HG02884 (cell line): ENCODE measurements around the gene WDR6.
"Not testable (repeated sequence)": the region's sequence is repeated elsewhere in the genome, so short reads cannot be mapped to it uniquely, and the experiment has no call there.

ENCODE experiments used
- ATAC-seq: cut with Tn5 transposase; IDR thresholded peaks from one replicate; pipeline ENCODE4 v1.9.1; 2021; ENCODE audit warnings: mild to moderate bottlenecking, moderate library complexity; ENCODE audit not compliant: unreplicated experiment

WDR6 gene

DNA sequence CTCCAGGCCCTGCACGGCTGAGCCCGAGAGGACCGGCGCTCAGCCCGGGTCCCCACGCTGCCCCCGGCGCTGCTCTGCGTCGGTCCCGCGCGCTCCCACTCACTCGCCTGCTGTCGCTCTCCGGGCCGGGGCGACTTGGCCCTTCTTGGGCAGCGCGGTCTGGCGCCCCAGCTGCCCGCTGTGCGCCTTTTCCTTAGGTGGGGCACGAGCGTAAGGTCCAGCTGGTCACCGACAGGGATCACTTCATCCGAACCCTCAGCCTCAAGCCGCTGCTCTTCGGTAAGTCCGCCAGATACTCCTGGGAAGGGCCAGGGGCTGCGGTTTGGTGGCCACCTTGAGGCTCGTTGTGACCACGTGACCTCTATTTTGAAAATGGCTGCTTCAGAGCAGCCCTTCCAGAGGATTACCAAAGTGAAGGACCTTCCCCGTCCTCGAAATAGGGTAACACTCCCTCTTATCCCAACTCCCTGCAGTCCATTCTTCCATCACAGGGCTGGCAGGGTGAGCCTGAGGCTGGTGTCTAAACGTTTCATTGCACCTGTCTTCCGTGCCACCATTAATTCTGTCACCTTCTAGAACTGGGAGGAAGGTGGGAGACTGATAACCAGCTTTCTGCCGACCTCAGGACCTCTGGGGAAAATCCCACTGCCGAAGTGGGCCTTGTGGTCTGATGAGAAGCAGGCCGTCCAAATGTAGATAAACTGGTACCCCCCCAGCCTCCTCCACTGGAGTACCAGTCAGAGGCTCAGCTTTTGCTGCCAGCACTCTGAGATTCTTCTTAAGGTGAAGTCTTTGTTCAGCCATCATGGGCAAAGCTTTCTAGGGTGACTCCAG, 16.3 kb upstream of the WDR6 start:
- no peak for ATAC-seq

DNA sequence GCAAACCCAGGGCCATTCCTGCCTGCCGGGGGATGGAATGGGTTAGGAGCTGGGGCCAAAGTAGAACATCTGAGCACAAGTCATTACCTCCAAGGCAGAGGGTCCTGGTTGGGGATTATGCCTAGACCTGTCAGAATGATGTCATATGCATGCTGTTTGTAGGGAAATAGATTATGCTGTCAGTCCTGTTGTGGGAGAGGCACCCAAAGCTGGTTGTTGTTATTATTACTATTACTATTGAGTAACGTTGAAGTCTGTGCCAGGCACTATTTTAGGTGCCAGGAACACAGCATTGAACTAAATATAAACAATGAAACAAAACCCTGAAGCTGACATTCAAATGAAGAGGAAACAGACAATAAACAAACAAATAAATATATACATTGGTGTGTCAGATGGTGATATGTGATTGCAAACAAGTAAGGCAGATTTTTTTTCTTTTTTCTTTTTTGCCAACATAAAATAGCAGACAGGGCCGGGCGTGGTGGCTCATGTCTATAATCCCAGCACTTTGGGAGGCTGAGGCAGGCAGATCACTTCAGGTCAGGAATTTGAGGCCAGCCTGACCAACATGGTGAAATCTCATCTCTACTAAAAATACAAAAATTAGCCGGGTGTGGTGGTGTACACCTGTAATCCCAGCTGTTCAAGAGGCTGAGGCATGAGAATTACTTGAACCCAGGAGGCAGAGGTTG, 15.2 kb upstream of the WDR6 start:
- no peak for ATAC-seq

DNA sequence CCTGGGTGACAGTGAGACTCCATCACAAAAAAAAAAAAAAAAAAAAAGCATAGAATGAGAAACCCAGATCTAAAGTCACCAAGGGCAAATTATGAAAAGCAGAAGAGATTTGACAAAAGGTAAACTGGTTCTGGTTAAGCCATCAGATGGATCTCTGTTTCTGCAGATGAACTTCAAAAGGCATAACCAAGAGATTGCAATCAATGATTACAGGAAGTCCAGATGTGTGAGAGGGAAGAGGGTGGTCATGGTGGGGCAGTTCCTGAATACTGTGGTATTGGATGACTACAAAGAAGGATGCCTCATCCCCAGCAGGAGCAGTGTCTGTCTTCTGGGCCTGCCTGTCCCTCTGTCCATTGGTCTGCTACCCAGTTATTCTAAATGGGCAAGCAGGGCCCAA, 13.4 kb upstream of the WDR6 start:
- ATAC-seq = no peak

DNA sequence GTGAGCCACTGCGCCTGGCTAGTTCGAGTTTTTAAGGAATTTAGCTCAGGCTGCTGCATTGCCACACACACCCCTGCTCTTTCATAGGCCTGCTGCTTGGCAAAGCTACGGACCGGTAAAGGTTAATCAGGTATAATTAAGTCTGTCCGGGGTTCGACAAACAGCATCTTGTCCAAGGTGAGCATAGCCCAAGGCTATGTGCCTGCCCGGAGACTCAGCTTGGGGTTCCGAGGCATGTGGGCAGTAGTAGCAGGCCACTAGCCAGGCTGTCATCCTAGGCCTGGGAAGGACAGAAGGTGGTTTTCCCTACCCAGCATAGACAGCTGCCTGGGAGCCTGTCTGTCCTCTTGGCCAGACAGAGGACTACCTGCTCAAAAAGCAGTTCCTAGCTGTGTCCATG, 10.6 kb upstream of the WDR6 start:
- no peak for ATAC-seq

DNA sequence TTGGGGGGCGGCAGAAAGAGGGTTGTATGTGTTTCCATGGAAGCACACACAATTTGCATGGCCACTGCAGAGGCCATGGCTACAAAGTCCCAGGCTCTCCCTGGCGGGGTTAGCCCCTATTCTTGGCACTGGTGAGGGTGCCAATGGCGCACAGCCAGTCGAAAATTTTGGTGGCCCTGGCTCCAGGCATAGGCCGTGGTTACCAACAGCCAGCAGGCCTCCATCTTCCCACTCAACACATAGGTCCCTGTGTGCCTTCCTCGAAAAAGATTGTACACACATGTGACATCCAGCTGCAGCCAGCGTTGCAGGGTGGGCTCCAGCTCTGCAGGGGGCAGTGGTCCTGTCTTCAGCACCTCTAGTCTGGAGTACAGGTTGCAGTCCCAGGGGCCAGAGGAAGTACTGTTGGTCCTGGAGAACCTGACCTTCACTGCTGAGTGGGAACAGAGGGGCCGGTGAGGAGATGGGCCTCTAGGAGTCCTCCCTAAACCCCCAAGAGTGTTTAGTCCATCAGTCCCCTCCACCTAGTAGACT, 10.0 kb upstream of the WDR6 start:
- ATAC-seq = no peak

DNA sequence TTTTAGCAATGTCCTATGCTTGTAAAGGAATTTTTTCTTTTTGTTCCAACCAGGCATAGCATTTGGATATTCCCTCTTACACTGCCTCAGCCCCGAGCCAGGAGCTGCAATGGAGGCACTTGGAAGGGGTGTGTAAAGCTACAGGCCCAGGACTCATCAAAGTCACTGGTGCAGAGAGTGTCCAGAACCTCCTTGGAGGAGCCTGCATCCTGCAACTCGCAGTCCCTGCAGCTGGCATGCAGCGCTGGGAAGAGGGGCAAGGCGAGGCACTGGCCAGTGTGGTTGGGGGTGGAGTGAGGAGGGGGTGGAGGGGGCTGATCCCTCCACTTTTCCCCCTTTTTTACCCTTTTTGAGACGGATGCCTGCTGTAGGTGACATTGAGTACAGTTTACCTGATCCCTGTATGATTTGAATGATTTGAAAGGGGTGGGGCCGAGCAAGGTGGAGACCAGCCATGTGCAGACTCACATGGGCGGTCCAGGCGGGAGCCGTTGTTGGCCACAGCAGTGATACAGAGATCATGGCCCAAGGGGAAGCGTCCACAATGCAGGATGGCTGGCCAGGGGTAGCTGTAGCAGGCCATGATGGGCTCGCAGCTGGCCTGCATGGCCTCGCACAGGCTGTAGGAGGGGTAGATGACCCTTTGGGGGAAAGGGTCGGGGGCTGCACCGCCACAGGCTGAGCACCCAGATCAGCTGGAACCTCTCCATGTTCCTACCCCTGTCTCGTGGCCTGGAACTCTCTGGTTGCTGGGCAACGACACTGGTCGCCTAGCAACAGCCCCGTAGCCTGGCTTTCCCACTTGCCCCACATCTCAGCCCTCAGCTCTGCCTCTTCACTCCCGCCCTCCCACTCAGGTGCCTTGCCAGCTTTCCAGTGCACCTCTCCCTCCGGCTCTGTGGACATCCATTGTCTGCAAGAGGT, 9.2 kb upstream of the WDR6 start:
- ATAC-seq = no peak

DNA sequence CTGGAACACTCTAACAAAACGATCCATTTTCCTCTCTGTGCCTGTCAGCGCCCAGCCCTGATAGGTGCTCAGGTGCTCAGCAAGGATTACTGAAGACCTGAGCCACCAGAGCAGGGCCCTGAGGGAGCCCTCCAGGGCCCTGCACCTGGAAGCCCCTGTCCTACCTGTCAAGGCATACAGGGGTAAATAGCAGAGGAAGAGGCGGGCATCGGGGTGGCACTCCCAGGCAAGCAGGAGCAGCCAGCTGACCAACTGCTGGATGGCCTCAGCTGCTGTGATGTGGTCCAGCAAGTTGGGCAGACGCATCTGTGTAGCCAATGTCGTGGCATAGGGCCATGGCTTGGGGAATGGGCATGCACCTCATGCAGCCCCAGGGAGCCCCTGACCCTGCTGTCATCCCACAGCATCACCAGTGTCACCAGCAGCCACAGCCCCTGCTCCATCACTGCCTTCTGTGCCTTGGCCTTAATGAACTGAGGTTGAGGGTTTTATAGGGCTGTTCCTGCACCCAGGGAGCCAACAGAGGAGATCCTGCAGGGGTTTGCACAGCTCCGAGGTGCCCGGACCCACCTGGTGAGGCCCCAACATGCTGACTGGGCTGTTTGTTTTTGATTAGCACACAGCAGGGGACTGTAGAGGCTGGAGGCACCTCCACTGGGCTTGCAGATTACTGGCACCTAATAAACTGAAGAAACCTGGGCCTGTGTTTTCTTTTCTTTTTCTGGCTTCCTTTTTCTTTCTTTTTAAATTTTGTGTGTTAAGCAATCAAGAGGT, 7.9 kb upstream of the WDR6 start:
- ATAC-seq = no peak

DNA sequence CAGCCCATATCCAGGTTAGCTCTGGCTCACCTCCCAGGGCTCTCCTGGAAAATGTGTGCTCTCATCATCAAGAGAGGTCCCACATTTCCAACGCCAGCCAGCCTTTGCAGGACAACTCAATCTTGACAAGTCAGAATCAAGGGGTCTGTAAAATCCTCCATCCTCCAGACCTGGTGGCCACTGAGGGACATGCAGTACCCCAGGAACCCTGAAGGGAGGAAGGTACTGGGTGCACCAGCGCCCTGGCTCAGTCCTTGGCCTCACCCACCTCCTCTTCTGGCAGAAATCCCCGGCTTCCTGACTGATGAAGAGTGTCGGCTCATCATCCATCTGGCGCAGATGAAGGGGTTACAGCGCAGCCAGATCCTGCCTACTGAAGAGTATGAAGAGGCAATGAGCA, 6.0 kb upstream of the WDR6 start:
- ATAC-seq = no peak

DNA sequence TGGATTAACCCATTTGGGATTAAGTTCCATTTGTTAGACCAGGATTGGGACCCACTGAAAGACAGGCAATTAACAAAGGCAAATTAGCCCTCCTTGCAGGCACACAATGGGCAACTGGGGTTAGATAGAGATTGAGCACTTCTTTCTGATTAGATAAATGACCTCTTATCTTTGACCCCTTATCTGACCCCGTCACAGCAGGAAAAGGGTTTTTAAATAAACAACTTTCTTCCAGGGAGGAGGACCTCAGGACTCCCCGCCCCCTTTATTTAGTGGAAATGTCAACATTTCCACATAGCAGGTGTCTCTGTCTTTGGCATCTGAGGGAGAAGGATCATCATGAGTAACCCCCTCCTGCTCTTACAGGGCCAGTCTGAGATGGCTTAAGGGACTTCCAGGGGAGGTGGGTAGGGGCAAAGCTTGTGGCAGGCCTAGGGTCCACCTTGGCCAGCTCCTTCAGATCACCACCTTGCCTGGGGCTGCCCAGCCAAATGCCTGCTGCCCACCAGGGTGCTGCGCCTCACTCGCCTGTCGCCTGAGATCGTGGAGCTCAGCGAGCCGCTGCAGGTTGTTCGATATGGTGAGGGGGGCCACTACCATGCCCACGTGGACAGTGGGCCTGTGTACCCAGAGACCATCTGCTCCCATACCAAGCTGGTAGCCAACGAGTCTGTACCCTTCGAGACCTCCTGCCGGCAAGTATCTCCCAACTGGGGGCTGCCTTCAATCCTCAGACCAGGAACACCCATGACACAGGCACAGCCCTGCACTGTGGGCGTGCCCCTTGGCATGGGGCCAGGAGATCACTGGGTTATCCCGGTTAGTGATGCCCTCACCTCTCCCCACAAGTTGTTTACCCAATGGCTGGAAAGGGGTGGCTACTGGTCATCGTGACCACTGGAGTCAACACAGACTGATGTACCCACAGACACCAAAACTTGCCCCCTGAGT, 2.6 kb upstream of the WDR6 start:
- ATAC-seq = no peak

DNA sequence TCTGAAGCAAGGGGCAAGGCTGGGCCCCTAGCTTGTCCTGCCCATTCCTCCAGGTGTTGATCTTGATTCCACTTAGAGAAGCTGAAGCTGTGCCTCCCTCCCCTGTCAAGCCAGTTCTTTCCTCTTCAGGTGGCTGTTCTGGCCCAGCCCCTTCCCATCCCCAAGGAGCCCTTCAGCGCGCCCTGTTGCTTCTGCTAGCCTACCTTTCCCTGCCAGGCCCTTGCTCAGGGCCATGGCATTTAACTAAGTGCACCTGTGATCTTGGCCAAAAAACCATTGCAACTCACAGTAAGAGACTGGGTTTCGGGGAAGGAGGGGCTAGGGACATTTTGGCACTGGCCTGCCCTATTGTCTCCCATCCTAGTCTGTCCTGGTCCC, 1.9 kb upstream of the WDR6 start:
- ATAC-seq = no peak

DNA sequence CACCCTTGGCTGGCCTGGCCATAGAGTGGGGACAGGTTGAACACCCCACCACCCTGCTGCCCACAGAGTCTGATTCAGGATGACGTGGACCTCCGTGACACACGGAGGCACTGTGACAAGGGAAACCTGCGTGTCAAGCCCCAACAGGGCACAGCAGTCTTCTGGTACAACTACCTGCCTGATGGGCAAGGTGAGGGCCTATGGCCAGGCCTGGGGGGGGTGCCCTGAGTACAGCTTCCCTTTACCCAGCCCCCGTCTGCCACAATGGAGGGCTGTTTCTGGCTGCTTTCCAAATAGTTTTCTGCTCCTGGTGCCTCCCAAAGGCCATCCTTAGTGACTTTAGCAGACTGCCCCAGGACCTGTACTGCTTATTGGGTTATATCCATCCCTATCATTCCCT, 1.2 kb upstream of the WDR6 start:
- ATAC-seq = no peak

DNA sequence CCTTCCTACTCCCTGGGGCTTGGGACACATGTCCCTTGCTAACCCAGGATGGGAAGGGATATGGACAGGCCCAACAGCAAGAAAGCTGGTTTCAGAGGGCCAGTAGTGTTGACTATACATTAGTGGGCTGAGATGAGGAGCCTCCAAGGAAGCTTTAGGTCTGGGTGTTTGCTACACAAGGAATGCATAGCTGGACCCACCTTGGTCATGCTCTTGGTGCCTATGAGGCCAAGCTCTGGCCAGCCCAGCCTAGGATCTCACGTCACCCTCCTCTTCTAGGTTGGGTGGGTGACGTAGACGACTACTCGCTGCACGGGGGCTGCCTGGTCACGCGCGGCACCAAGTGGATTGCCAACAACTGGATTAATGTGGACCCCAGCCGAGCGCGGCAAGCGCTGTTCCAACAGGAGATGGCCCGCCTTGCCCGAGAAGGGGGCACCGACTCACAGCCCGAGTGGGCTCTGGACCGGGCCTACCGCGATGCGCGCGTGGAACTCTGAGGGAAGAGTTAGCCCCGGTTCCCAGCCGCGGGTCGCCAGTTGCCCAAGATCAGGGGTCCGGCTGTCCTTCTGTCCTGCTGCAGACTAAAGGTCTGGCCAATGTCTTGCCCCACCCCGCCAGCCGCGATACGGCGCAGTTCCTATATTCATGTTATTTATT, 653 bp upstream of the WDR6 start:
- no peak for ATAC-seq

DNA sequence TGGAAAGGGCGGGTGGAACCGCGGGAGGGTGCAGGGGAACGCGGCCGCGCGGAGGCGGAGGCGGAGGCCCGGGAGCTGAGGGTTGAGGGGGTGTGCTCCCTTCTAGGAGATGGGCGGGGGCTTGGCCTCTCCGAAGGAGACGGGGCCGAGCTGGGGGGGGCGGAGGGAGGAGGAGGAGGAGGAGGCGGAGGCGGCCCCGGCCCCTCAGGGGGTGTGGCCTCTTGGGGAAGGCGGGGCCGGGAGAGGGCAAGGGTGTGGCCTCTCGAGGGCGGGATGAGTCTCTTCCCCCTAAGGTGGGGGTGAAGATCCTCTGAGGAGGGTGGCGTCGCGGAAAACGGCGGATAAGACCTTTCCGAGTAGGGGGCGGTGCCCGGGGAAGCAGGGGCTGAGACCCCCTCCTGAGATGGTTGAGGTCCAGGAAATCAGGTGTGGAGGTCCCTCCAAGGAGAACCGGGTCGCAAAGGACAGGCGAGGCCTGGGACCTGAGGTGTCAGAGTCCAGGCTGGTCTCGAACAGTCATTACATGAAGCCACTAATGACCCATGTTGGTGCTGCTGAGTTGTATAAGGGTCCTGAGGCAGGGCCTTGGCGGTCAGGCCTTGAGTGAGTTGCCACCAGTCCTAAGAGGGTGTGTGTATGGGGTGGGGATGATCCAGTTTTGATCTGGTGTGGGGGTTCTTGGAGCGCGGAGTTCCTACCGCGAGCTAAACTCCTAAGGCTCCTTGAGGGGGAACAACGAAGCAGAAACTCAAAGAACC, 759 bp downstream of the WDR6 start:
- peak; percentile 28 for ATAC-seq

DNA sequence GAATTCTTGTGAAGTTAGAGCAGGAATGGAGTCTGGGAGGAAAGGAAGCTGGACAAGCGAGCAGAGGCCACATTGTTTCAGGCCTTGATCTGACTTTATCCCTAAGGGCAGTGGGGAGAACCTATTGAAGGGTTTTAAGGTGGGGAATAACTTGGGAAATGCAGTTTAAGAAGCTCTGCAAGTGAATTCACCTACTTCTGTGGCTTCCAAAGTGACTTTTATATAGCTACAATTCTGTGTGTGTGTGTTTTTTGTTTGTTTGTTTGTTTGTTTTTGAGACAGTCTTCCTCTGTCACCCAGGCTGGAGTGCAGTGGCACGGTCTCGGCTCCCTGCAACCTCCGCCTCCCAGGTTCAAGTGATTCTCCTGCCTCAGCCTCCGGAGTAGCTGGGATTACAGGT, 1.4 kb downstream of the WDR6 start:
- not testable (repeated sequence) for ATAC-seq

DNA sequence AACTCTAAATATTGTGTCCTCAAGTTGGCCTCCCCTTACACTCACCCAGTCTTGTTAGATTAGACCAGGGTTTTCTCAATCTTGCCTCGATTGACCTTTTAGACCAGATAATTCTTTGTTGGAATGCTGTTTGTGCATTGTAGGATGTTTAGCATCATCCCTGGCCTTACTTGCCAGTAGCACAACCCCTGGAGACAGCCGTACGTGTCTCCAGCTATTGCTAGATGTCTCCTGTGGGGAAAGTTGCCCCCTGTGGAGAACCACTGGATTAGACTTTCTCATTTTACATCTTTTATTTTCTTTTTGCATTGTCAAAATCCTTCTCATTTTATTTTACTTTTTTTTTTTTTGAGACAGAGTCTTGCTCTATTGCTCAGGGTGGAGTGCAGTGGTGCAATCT, 2.2 kb downstream of the WDR6 start:
- no peak for ATAC-seq

DNA sequence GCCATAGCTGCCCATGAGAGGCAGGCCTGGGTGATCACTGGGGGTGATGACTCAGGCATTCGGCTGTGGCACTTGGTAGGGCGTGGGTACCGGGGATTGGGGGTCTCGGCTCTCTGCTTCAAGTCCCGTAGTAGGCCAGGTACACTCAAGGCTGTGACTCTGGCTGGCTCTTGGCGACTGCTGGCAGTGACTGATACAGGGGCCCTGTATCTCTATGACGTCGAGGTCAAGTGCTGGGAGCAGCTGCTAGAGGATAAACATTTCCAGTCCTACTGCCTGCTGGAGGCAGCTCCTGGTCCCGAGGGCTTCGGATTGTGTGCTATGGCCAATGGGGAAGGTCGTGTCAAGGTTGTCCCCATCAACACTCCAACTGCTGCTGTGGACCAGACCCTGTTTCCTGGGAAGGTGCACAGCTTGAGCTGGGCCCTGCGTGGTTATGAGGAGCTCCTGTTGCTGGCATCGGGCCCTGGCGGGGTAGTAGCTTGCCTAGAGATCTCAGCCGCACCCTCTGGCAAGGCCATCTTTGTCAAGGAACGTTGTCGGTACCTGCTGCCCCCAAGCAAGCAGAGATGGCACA, 5.3 kb downstream of the WDR6 start:
- ATAC-seq = no peak

DNA sequence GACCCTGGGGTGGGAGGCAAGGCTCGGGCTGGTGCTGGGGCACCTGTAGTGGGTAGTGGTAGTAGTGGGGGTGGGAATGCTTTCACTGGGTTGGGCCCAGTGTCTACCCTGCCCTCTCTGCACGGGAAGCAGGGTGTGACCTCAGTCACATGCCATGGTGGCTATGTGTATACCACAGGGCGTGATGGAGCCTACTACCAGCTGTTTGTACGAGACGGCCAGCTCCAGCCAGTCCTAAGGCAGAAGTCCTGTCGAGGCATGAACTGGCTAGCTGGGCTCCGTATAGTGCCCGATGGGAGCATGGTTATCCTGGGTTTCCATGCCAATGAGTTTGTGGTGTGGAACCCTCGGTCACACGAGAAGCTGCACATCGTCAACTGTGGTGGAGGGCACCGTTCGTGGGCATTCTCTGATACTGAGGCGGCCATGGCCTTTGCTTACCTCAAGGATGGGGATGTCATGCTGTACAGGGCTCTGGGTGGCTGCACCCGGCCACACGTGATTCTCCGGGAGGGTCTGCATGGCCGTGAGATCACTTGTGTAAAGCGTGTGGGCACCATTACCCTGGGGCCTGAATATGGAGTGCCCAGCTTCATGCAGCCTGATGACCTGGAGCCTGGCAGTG, 6.0 kb downstream of the WDR6 start:
- ATAC-seq = no peak
